OCI-LY1 (cell line): ENCODE measurements around the gene COX19.
"Not testable (repeated sequence)": the region's sequence is repeated elsewhere in the genome, so short reads cannot be mapped to it uniquely, and the experiment has no call there.

Source experiments
- H2AFZ ChIP-seq: fragments of 200-600 bp; sonication (generic), shearing (Covaris generic); 2 replicates; pipeline ENCODE4 v1.6.0; 2014; ENCODE audit warnings: antibody characterized with exemption, mild to moderate bottlenecking, low read length
- H3F3A ChIP-seq: fragments of 200-600 bp; sonication (generic), shearing (Covaris generic); 2 replicates; pipeline ENCODE4 v1.6.0; 2014; ENCODE audit warnings: mild to moderate bottlenecking, antibody characterized with exemption, low read length, moderate library complexity; ENCODE audit not compliant: insufficient read depth
- H3K27ac ChIP-seq: fragments of 200-600 bp; sonication (generic); 2 replicates; pipeline ENCODE4 v1.5.1; 2014; ENCODE audit warnings: low read length, mixed run types, mild to moderate bottlenecking, low read depth; ENCODE audit not compliant: poor library complexity, severe bottlenecking
- H3K27me3 ChIP-seq: fragments of 200-600 bp; sonication (generic); 2 replicates; pipeline ENCODE4 v1.6.0; 2014; ENCODE audit warnings: antibody characterized with exemption, mild to moderate bottlenecking, low read length, moderate library complexity; ENCODE audit not compliant: insufficient read depth
- H3K36me3 ChIP-seq: fragments of 200-600 bp; sonication (generic); 2 replicates; pipeline ENCODE4 v1.6.1; 2014; ENCODE audit warnings: mild to moderate bottlenecking, antibody characterized with exemption, low read length, moderate library complexity, mixed read lengths; ENCODE audit not compliant: insufficient read depth
- H3K4me1 ChIP-seq: fragments of 200-600 bp; sonication (generic); 2 replicates; pipeline ENCODE4 v1.5.1; 2014; ENCODE audit warnings: mild to moderate bottlenecking, low read length, moderate library complexity; ENCODE audit not compliant: insufficient read depth, severe bottlenecking
- H3K4me2 ChIP-seq: fragments of 200-600 bp; sonication (generic), shearing (Covaris generic); 2 replicates; pipeline ENCODE4 v1.6.1; 2014; ENCODE audit warnings: low read length
- H3K4me3 ChIP-seq: fragments of 200-600 bp; sonication (generic); 2 replicates; pipeline ENCODE4 v1.5.1; 2014; ENCODE audit warnings: low read length, low read depth, mild to moderate bottlenecking, mixed read lengths; ENCODE audit not compliant: poor library complexity, severe bottlenecking
- H3K79me2 ChIP-seq: fragments of 200-600 bp; shearing (Covaris generic); 2 replicates; pipeline ENCODE4 v1.6.1; 2016; ENCODE audit warnings: mixed run types, low read length, mixed read lengths; ENCODE audit not compliant: insufficient read depth
- H3K9ac ChIP-seq: fragments of 200-600 bp; sonication (generic), shearing (Covaris generic); 2 replicates; pipeline ENCODE4 v1.6.1; 2014; ENCODE audit warnings: mild to moderate bottlenecking, low read length, mixed read lengths
- H3K9me2 ChIP-seq: fragments of 200-600 bp; sonication (generic), shearing (Covaris generic); 2 replicates; pipeline ENCODE4 v1.6.1; 2014; ENCODE audit warnings: low read depth, mild to moderate bottlenecking, low read length, mixed read lengths
- H3K9me3 ChIP-seq: fragments of 200-600 bp; shearing (Covaris generic); 2 replicates; pipeline ENCODE4 v1.6.1; 2014; ENCODE audit warnings: low read length, mixed read lengths
- H4K20me1 ChIP-seq: fragments of 200-600 bp; sonication (generic), shearing (Covaris generic); 2 replicates; pipeline ENCODE4 v1.6.0; 2016; ENCODE audit warnings: mild to moderate bottlenecking, low read length; ENCODE audit not compliant: insufficient read depth
- CTCF ChIP-seq: fragments of 200-600 bp; sonication (generic), shearing (Covaris generic); IDR thresholded peaks from 2 replicates; pipeline ENCODE4 v1.5.1; 2017; ENCODE audit warnings: mild to moderate bottlenecking, antibody characterized with exemption, low read length, moderate library complexity, mixed read lengths
- EZH2 ChIP-seq: fragments of 200-600 bp; sonication (generic), shearing (Covaris generic); IDR thresholded peaks from 2 replicates; pipeline ENCODE4 v1.8.0; 2017; ENCODE audit warnings: borderline replicate concordance, mixed run types, mild to moderate bottlenecking, antibody characterized with exemption, low read length, moderate library complexity, mixed read lengths

The COX19 gene

GRCh38 chr7:944744-945143, 30.6 kb downstream of the COX19 start:
- Histone ChIP-seq H3K4me2 (no peak overlapping the region), H3K9me3 (0 out of 2 replicates have a peak, but pooled peaks cover 6% of the 10 kb centered on the region), H3K36me3 (no peaks in the 10 kb centered on the region; the same call in 1 of the 2 replicates), H3K4me3 (no peak overlapping the region), H3K27me3 (no peaks in the 10 kb centered on the region; the same call in 1 of the 2 replicates), H3K27ac (no peak overlapping the region), H3K9me2 (no peaks in the 10 kb centered on the region), H4K20me1 (no peaks in the 10 kb centered on the region), H3K79me2 (no peaks in the 10 kb centered on the region), H3K4me1 (no peaks in the 10 kb centered on the region), H2AFZ (no peak overlapping the region), H3K9ac (no peak overlapping the region), H3F3A (no peaks in the 10 kb centered on the region)
- no peak for TF ChIP-seq EZH2
- TF ChIP-seq CTCF = no peak

GRCh38 chr7:943793-944192, 31.6 kb downstream of the COX19 start:
- not testable (repeated sequence) for H3K79me2 ChIP-seq, H4K20me1 ChIP-seq, H3K9me2 ChIP-seq, H3K36me3 ChIP-seq, H2AFZ ChIP-seq, H3K27ac ChIP-seq, H3K4me3 ChIP-seq, H3F3A ChIP-seq, H3K9me3 ChIP-seq, H3K4me2 ChIP-seq, H3K9ac ChIP-seq, H3K4me1 ChIP-seq, H3K27me3 ChIP-seq

- H3K36me3 ChIP-seq = no peaks in the 10 kb centered on the region; the same call in 1 of the 2 replicates
- H3K9ac ChIP-seq = no peak overlapping the region
- H3K27me3 ChIP-seq = no peaks in the 10 kb centered on the region; the same call in 1 of the 2 replicates
- H4K20me1 ChIP-seq = no peaks in the 10 kb centered on the region
- 0 out of 2 replicates have a peak, but pooled peaks cover 6% of the 10 kb centered on the region for H3K9me3 ChIP-seq
- no peaks in the 10 kb centered on the region for H3K9me2 ChIP-seq
- no peak overlapping the region for H3K4me3 ChIP-seq
- no peak for TF ChIP-seq CTCF
- TF ChIP-seq EZH2 = no peak
- H2AFZ ChIP-seq = no peak overlapping the region
- H3K4me2 ChIP-seq = no peak overlapping the region
- no peaks in the 10 kb centered on the region for H3K4me1 ChIP-seq
- no peaks in the 10 kb centered on the region for H3K79me2 ChIP-seq
- no peak overlapping the region for H3K27ac ChIP-seq
- H3F3A ChIP-seq = no peaks in the 10 kb centered on the region
Observed at GRCh38 chr7:940599-941408, 34.5 kb downstream of the COX19 start.
